Stomach (tissue), 9 donors: ENCODE results near the gene CHI3L1. TPM values are rescaled to one million over a fixed set of nuclear protein-coding genes. Genes with fewer than 3 reads are reported as not detected.
A peak's percentile ranks its signal among the peaks of the same experiment; 100 is the strongest.

ENCODE experiments used
- DNase-seq, 2 donors: peaks; one replicate each; pipeline versions ENCODE4 v3.0.0 to v3.0.0-alpha.2; 2013 to 2019
- H3K27ac ChIP-seq, 5 donors: fragments of 200-600 bp in 4 of 5; sonication (generic) in 4 of 5; one replicate each; pipeline ENCODE4 v1.5.1; 2013 to 2019; ENCODE audit warnings: mild to moderate bottlenecking in 1 of 5, moderate library complexity in 1 of 5
- H3K27me3 ChIP-seq, 3 donors: fragments of 200-600 bp; sonication (generic); one replicate each; pipeline ENCODE4 v1.5.1; 2017 to 2019; ENCODE audit warnings: mixed run types in 1 of 3
- H3K36me3 ChIP-seq, 4 donors: fragments of 200-600 bp; sonication (generic); 1 replicate in 3 of 4; 2 replicates in 1 of 4; pipeline ENCODE4 v1.5.1; 2016 to 2019
- H3K4me1 ChIP-seq, 4 donors: fragments of 200-600 bp; sonication (generic); one replicate each; pipeline ENCODE4 v1.5.1; 2016 to 2019
- H3K4me3 ChIP-seq, 4 donors: fragments of 200-600 bp; sonication (generic) in 3 of 4; one replicate each; pipeline ENCODE4 v1.5.1; 2016 to 2019; ENCODE audit warnings: mild to moderate bottlenecking in 1 of 4
- H3K9me3 ChIP-seq, 4 donors: fragments of 200-600 bp; sonication (generic); one replicate each; pipeline ENCODE4 v1.5.1; 2016 to 2019
- EP300 ChIP-seq: sonication (generic); formaldehyde crosslinking; IDR thresholded peaks from one replicate; pipeline ENCODE4 v1.6.1; 2017; ENCODE audit warnings: antibody characterized with exemption
- POLR2A ChIP-seq, 4 donors: fragments of 450-650 bp; IDR thresholded peaks; one replicate each; pipeline ENCODE4 v1.6.1; 2016; ENCODE audit warnings: antibody characterized with exemption in 4 of 4, control low read depth in 2 of 4, mild to moderate bottlenecking in 1 of 4, moderate library complexity in 1 of 4
- POLR2AphosphoS5 ChIP-seq, 3 donors: sonication (generic); formaldehyde crosslinking; IDR thresholded peaks; one replicate each; pipeline ENCODE4 v1.6.1; 2016; ENCODE audit warnings: antibody characterized with exemption in 3 of 3
- WGBS, 5 donors: extraction: QIAGEN DNeasy Blood & Tissue Kit in 3 of 5; methylation state at CpG; one replicate each; pipeline versions ENCODE4 v1.1.5 to v1.1.7; 2013 to 2018; 5-methylcytosine and 5-hydroxymethylcytosine counted together
- intact Hi-C: fragments of 100-400 bp; cut with DNase I; formaldehyde crosslinking; loops from one replicate; pipeline ENCODE4 v1.15.1; 2023; ENCODE audit warnings: low total_unique reads
- polyA plus RNA-seq, 3 donors: library from polyadenylated mRNA; stranded (reverse); fragments of 200-250 nt; gene quantifications; one replicate each; pipeline ENCODE4 v1.2.3, GENCODE V29; 2013
- total RNA-seq, 5 donors: library from RNA; depleted of rRNA; stranded (reverse); fragments of >200 nt; gene quantifications; one replicate each; pipeline versions ENCODE4 v1.1.0 to v1.2.3, GENCODE V29; 2014 to 2016
- TF ChIP-seq, protein P1 (sequence below), 7 experiments: fragments of 450-650 bp in 4 of 7; fragments of 200-600 bp in 3 of 7; sonication (generic) in 3 of 7; IDR thresholded peaks; one replicate each; pipeline ENCODE4 v1.5.1; 2016 to 2019; ENCODE audit warnings: antibody characterized with exemption in 7 of 7, control low read depth in 2 of 7, mild to moderate bottlenecking in 1 of 7
- donor health status: healthy with polysubstance abuse.
- donor health status: Bipolar disorder and iron deficiency.
- donor health status: healthy.

CHI3L1 gene
- total and polyA plus RNA-seq, 8 donors, result 1.1 to 28.1 (median 3.9) TPM; not detected in 3

DNA sequence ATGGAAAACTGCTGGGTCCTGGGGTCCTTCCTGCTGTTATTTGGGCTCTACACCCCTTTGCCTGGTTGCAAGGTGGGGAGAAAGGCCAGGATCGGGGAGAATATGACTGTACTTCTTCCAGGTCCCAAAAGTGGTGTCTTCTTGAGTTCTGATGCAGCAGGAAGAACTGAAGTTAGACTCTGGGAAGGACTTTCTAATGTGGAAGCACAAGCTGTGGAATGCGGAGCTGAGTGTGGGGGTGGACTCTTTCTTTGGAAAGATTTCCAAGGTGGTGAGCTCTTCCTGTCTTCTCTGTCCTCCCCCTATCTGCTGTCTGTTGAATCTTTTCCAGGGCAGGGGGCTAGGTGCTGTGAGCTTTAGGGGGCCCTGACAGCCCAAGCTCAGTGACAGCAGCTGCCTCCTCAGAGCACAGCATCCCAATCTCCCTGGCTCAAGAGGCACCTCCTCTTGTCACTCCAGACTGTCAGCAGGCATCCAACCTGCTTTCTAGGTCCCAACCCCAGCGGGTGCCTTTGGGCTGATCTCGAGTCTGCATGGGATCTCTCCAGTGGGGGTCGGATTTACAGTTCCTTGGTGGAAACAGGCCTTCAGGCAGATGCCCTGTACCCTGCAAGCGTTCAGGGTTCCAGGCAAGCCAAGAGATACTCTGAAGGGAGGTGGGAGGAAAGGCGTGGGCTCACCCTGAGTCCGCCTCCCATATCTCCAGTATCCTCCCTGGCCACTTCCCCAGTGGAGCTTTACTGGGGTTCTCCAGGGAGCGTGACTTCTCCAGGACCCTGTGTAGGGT, 35.8 kb downstream of the CHI3L1 start:
- 71 to 87% (median 81%) methylated on average over 8 to 9 of the region's 9 CpGs for WGBS, 5 donors
- H3K36me3 ChIP-seq, result no peaks in the 10 kb centered on the region
- H3K27ac ChIP-seq, result no peak overlapping the region
- no peaks in the 10 kb centered on the region for H3K9me3 ChIP-seq
- H3K4me1 ChIP-seq, result no peaks in the 10 kb centered on the region
- intact Hi-C loops, result no loop called here
- no peak overlapping the region for H3K4me3 ChIP-seq
- no peak for DNase-seq
- TF ChIP-seq EP300 (no peak), POLR2AphosphoS5 (IDR thresholded peaks at IDR 0.05) (no peak), POLR2A (IDR thresholded peaks at IDR 0.05) (no peak)
- TF ChIP-seq, protein P1, sequence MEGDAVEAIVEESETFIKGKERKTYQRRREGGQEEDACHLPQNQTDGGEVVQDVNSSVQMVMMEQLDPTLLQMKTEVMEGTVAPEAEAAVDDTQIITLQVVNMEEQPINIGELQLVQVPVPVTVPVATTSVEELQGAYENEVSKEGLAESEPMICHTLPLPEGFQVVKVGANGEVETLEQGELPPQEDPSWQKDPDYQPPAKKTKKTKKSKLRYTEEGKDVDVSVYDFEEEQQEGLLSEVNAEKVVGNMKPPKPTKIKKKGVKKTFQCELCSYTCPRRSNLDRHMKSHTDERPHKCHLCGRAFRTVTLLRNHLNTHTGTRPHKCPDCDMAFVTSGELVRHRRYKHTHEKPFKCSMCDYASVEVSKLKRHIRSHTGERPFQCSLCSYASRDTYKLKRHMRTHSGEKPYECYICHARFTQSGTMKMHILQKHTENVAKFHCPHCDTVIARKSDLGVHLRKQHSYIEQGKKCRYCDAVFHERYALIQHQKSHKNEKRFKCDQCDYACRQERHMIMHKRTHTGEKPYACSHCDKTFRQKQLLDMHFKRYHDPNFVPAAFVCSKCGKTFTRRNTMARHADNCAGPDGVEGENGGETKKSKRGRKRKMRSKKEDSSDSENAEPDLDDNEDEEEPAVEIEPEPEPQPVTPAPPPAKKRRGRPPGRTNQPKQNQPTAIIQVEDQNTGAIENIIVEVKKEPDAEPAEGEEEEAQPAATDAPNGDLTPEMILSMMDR (IDR thresholded peaks at IDR 0.05), result no peak
- peaks cover 0 to 3% (median 0%) of the 10 kb centered on the region in 3 donors for H3K27me3 ChIP-seq

DNA sequence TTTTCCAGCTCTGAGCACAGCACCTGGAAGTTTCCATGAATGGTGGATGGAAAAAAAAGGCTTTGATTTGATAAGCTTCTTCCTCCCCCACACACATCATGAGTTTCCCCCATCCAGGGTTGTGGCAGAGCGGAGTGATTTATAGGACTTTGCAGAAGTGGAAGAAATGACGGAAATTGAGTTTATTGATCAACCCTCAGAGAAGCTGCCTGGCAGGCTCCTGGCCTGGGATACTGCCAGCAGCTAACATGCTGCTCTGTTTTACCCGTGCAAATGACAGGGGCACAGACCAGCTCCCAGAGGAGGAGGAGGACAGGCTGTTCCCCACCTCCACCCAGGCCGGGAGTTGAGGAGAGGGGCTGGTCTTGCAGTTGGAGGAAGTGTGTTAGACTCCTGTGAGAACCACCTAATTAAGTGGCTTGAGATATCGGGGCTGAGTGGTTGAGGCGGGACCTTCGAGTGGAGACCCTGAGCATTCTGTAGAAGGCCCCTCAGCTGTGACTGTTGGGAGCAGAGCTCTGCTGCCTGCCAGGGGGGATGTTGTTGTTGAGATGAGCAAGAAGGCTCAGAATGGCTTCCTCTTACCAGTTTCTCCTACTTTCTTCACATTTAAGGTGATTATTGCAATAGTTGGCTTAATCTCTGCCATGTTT, 37.2 kb downstream of the CHI3L1 start:
- Histone ChIP-seq H3K36me3 (no peaks in the 10 kb centered on the region), H3K27me3 (peaks cover 0 to 3% (median 0%) of the 10 kb centered on the region in 3 donors), H3K4me1 (no peaks in the 10 kb centered on the region), H3K9me3 (no peaks in the 10 kb centered on the region), H3K4me3 (no peak overlapping the region), H3K27ac (no peak overlapping the region)
- intact Hi-C loops, result no loop called here
- WGBS, 5 donors, result 64 to 69% (median 68%) methylated on average over 4 to 7 of the region's 7 CpGs
- TF ChIP-seq POLR2A (IDR thresholded peaks at IDR 0.05), result no peak
- TF ChIP-seq EP300, result no peak
- no peak for TF ChIP-seq POLR2AphosphoS5 (IDR thresholded peaks at IDR 0.05)
- TF ChIP-seq, protein P1 (IDR thresholded peaks at IDR 0.05), result no peak
- DNase-seq, result peak in 1 of 2 donors; percentile 54

DNA sequence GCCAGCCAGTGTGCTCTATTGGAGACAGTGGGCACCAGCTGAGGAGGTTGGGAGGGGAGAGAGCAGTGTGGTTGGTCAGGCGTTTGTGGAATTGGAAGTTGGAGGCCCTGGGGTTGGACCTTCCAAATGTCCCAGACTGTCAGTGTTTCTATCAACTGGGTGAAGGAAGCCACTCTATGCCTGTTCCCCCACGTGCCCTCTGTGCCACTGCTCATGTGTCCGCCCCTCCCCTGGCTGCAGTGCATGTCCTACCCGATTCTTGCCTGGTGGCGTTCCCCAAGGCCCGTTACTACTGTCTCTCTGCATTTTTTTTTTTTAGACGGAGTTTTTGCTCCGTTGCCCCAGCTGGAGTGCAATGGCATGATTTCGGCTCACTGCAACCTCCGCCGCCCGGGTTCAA, 37.9 kb downstream of the CHI3L1 start:
- H3K36me3 ChIP-seq, result no peaks in the 10 kb centered on the region
- peaks cover 0 to 3% (median 0%) of the 10 kb centered on the region in 3 donors for H3K27me3 ChIP-seq
- intact Hi-C loops, result no loop called here
- no peak for DNase-seq
- 87 to 93% (median 89%) methylated on average over 12 of the region's 12 CpGs for WGBS, 5 donors
- no peak for TF ChIP-seq EP300
- TF ChIP-seq POLR2AphosphoS5 (IDR thresholded peaks at IDR 0.05), result no peak
- TF ChIP-seq, protein P1 (IDR thresholded peaks at IDR 0.05), result no peak
- TF ChIP-seq POLR2A (IDR thresholded peaks at IDR 0.05), result no peak
- H3K27ac ChIP-seq, result no peak overlapping the region
- H3K4me3 ChIP-seq, result no peak overlapping the region
- H3K9me3 ChIP-seq, result no peaks in the 10 kb centered on the region
- no peaks in the 10 kb centered on the region for H3K4me1 ChIP-seq

DNA sequence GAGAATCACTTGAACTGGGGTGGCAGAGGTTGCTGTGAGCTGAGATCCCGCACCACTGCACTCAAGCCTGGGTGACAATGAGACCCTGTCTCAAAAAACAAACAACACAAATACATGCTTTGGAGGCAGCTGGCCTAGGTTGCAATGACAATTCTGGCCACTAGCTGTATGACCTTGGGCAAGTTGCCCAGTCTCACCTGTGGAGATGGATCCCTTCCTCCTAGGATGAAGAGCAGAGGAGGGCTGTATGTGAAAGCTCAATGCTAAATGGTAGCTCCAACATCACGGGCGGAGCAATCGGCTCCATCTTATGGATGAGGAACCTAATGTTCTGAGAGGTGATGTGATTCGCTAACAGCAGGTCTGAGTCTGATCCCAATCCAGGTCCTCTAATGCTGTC, 38.4 kb downstream of the CHI3L1 start:
- H3K4me1 ChIP-seq, result no peaks in the 10 kb centered on the region
- DNase-seq, result peak in 1 of 2 donors; percentile 45
- TF ChIP-seq EP300 (no peak), POLR2AphosphoS5 (IDR thresholded peaks at IDR 0.05) (no peak), POLR2A (IDR thresholded peaks at IDR 0.05) (no peak)
- TF ChIP-seq, protein P1 (IDR thresholded peaks at IDR 0.05), result peak in 5 of 7 experiments; percentile 8 to 34 (median 34)
- no peaks in the 10 kb centered on the region for H3K9me3 ChIP-seq
- no peak overlapping the region for H3K4me3 ChIP-seq
- 92 to 98% (median 94%) methylated on average over 5 of the region's 5 CpGs for WGBS, 5 donors
- no peak overlapping the region for H3K27ac ChIP-seq
- no peaks in the 10 kb centered on the region for H3K36me3 ChIP-seq
- H3K27me3 ChIP-seq, result peaks cover 0 to 3% (median 0%) of the 10 kb centered on the region in 3 donors
- intact Hi-C loops, result no loop called here
